HepG2 (cell line): ENCODE measurements around the gene SNAP23. TPM values are rescaled to one million over a fixed set of nuclear protein-coding genes. Genes with fewer than 3 reads are reported as not detected.
A peak's percentile ranks its signal among the peaks of the same experiment; 100 is the strongest.

Experiments used
- GABPB1 ChIP-seq: IDR thresholded peaks from 2 replicates; pipeline ENCODE4 v1.6.1; 2016; ENCODE audit warnings: mild to moderate bottlenecking, missing genetic modification reagents, moderate library complexity, missing compliant biosample characterization
- HDAC2 ChIP-seq: sonication (generic); formaldehyde crosslinking; IDR thresholded peaks from 2 replicates; pipeline ENCODE4 v1.4.0; 2020; ENCODE audit warnings: missing genetic modification reagents
- HMG20A ChIP-seq: IDR thresholded peaks from 2 replicates; pipeline ENCODE4 v1.6.1; 2016; ENCODE audit warnings: borderline replicate concordance
- HOXA5 ChIP-seq: sonication (generic); formaldehyde crosslinking; IDR thresholded peaks from 2 replicates; pipeline ENCODE4 v1.4.0; 2020; ENCODE audit warnings: missing genetic modification reagents
- LCORL ChIP-seq, 2 experiments: fragments of 450-650 bp in 1 of 2; sonication (generic) in 1 of 2; formaldehyde crosslinking in 1 of 2; IDR thresholded peaks; 2 replicates each; pipeline versions ENCODE4 v1.5.0 to v1.6.1; 2017 to 2020; ENCODE audit warnings: antibody characterized with exemption in 1 of 2, missing genetic modification reagents in 1 of 2
- MXI1 ChIP-seq: IDR thresholded peaks from 3 replicates; pipeline ENCODE4 v1.6.1; 2012; ENCODE audit warnings: low read depth, low read length, inconsistent platforms, borderline replicate concordance
- ONECUT2 ChIP-seq: sonication (generic); formaldehyde crosslinking; IDR thresholded peaks from 2 replicates; pipeline ENCODE4 v1.4.0; 2020; ENCODE audit warnings: missing genetic modification reagents
- PRDM10 ChIP-seq: sonication (generic); formaldehyde crosslinking; IDR thresholded peaks from 2 replicates; pipeline ENCODE4 v1.4.0; 2020; ENCODE audit warnings: low read depth, missing genetic modification reagents
- RFXAP ChIP-seq: sonication (generic); formaldehyde crosslinking; IDR thresholded peaks from 2 replicates; pipeline ENCODE4 v1.4.0; 2020; ENCODE audit warnings: missing genetic modification reagents, borderline replicate concordance
- SKI ChIP-seq: fragments of 450-650 bp; IDR thresholded peaks from one replicate; pipeline ENCODE4 v1.6.1; 2018; ENCODE audit warnings: mild to moderate bottlenecking; ENCODE audit not compliant: partially characterized antibody
- SMC3 ChIP-seq: IDR thresholded peaks from 2 replicates; pipeline ENCODE4 v1.6.1; 2011; ENCODE audit warnings: low read length, improper control_type of control experiment
- STAG1 ChIP-seq: sonication (generic); formaldehyde crosslinking; IDR thresholded peaks from 2 replicates; pipeline ENCODE4 v1.4.0; 2020; ENCODE audit warnings: missing genetic modification reagents
- TBX3 ChIP-seq: fragments of 450-650 bp; IDR thresholded peaks from 2 replicates; pipeline ENCODE4 v1.6.1; 2017; ENCODE audit warnings: antibody characterized with exemption, mild to moderate bottlenecking, inconsistent platforms, borderline replicate concordance
- ZBTB34 ChIP-seq: sonication (generic); formaldehyde crosslinking; IDR thresholded peaks from 2 replicates; pipeline ENCODE4 v1.8.0; 2022; ENCODE audit warnings: mild to moderate bottlenecking, missing genetic modification reagents
- ZFP62 ChIP-seq: sonication (generic); formaldehyde crosslinking; IDR thresholded peaks from 2 replicates; pipeline ENCODE4 v1.4.0; 2020; ENCODE audit warnings: missing genetic modification reagents
- ZMAT3 ChIP-seq: sonication (generic); formaldehyde crosslinking; conservative IDR thresholded peaks from 2 replicates; pipeline ENCODE4 v1.7.0; 2021; ENCODE audit warnings: missing genetic modification reagents
- ZNF281 ChIP-seq: sonication (generic); formaldehyde crosslinking; IDR thresholded peaks from 2 replicates; pipeline ENCODE4 v1.4.0; 2020; ENCODE audit warnings: missing genetic modification reagents, borderline replicate concordance
- ZNF605 ChIP-seq: sonication (generic); formaldehyde crosslinking; IDR thresholded peaks from 2 replicates; pipeline ENCODE4 v1.8.0; 2022; ENCODE audit warnings: mild to moderate bottlenecking, missing genetic modification reagents
- polyA plus RNA-seq, 8 experiments: library from polyadenylated mRNA; depleted of rRNA in 3 of 8; stranded (reverse) in 7 of 8; unstranded in 1 of 8; fragments of >200 nt; fragmentation: Illumina TruSeq in 4 of 8; extraction: Trizol in 4 of 8; gene quantifications; 2 replicates each; pipeline versions ENCODE4 v1.2.1 to v1.2.3, GENCODE V29; 2011 to 2016; ENCODE audit warnings: low read depth in 4 of 8, missing spikeins in 1 of 8, mixed read lengths in 1 of 8; ENCODE audit not compliant: insufficient read depth in 1 of 8
- total RNA-seq, 5 experiments: library from RNA; depleted of rRNA; stranded (reverse); fragments of >200 nt; fragmentation: Illumina TruSeq; extraction: Trizol; gene quantifications; 2 replicates each; pipeline ENCODE4 v1.2.3, GENCODE V29; 2016; ENCODE audit warnings: low read depth in 1 of 5
- TF ChIP-seq, protein P1 (sequence below): IDR thresholded peaks from 2 replicates; pipeline ENCODE4 v1.6.1; 2016; ENCODE audit warnings: low read depth

The SNAP23 gene
- total and polyA plus RNA-seq, 2 of the 13 experiments (the other 11 are each of a cell fraction or from before 2014, with no cell fraction given): 37.0 to 101 TPM

- TF ChIP-seq PRDM10 (CRISPR knock-in tag) (no peak), MXI1 (peak; percentile 90; the same call in 1 of the 3 replicates), STAG1 (CRISPR knock-in tag) (no peak), SKI (no peak), ZNF605 (peak; percentile 87), SMC3 (no peak), HDAC2 (CRISPR knock-in tag) (peak; percentile 85), TBX3 (0 out of 2 replicates have a peak, but pooled peaks have one; percentile 8), RFXAP (CRISPR knock-in tag) (peak; percentile 70), ZMAT3 (CRISPR knock-in tag) (peak; percentile 50; the same call in 1 of the 2 replicates), LCORL (IDR thresholded peaks at IDR 0.05) (no peak), LCORL (CRISPR knock-in tag; IDR thresholded peaks at IDR 0.05) (peak; percentile 55; the same call in 1 of the 2 replicates), HMG20A (CRISPR knock-in tag) (no peak), HOXA5 (CRISPR knock-in tag) (peak; percentile 75; the same call in 1 of the 2 replicates), ONECUT2 (CRISPR knock-in tag) (no peak), ZNF281 (CRISPR knock-in tag) (no peak), ZBTB34 (no peak), GABPB1 (peak; percentile 89), ZFP62 (no peak)
- TF ChIP-seq, protein P1, sequence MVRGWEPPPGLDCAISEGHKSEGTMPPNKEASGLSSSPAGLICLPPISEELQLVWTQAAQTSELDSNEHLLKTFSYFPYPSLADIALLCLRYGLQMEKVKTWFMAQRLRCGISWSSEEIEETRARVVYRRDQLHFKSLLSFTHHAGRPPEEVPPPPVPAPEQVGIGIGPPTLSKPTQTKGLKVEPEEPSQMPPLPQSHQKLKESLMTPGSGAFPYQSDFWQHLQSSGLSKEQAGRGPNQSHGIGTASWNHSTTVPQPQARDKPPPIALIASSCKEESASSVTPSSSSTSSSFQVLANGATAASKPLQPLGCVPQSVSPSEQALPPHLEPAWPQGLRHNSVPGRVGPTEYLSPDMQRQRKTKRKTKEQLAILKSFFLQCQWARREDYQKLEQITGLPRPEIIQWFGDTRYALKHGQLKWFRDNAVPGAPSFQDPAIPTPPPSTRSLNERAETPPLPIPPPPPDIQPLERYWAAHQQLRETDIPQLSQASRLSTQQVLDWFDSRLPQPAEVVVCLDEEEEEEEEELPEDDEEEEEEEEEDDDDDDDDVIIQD (CRISPR knock-in tag): no peak
Measured at GRCh38 chr15:42548249-42549031, 53.0 kb downstream of the SNAP23 start, which contains the start of the genes HAUS2 and LRRC57 (continued).
